ENCODE results near the gene OR8D1. TPM values are rescaled to one million over a fixed set of nuclear protein-coding genes. Genes with fewer than 3 reads are reported as not detected.

The OR8D1 gene
- polyA plus RNA-seq, 2 of the 4 experiments (the other 2 are of a cell fraction), result not detected

- no peak for TF ChIP-seq NFE2L2 (conservative IDR thresholded peaks at IDR 0.05; ENCODE audit: low read length)
- TF ChIP-seq ELK1 (IDR thresholded peaks at IDR 0.05; ENCODE audit: low read depth, low read length), result no peak
- TF ChIP-seq FOXS1 (CRISPR knock-in tag; IDR thresholded peaks at IDR 0.05), result no peak
- TF ChIP-seq BCL3 (IDR thresholded peaks at IDR 0.05), result no peak
- TF ChIP-seq KDM5A (IDR thresholded peaks at IDR 0.05), result no peak
- no peak for TF ChIP-seq JUNB (IDR thresholded peaks at IDR 0.05)
- no peak for TF ChIP-seq ESRRA (IDR thresholded peaks at IDR 0.05; ENCODE audit: borderline replicate concordance, low read length)
- TF ChIP-seq CBX2 (IDR thresholded peaks at IDR 0.05; ENCODE audit: borderline replicate concordance, low read depth), result no peak
- TF ChIP-seq CHD4 (IDR thresholded peaks at IDR 0.05; ENCODE audit: borderline replicate concordance), result no peak
- no peak for TF ChIP-seq ATOH8 (CRISPR knock-in tag; IDR thresholded peaks at IDR 0.05; ENCODE audit: low read depth)
- TF ChIP-seq HOXB13 (CRISPR knock-in tag; IDR thresholded peaks at IDR 0.05; ENCODE audit: low read depth), result no peak
- no peak for TF ChIP-seq ZSCAN20 (CRISPR knock-in tag; IDR thresholded peaks at IDR 0.05)
- no peak for TF ChIP-seq CTCF (IDR thresholded peaks at IDR 0.05)
- TF ChIP-seq RAD21 (conservative IDR thresholded peaks at IDR 0.05 in 1 of 2, IDR thresholded peaks at IDR 0.05 in 1 of 2), result no peak
- no peak for TF ChIP-seq PBX3 (IDR thresholded peaks at IDR 0.05)
- no peak for TF ChIP-seq CHD2 (IDR thresholded peaks at IDR 0.05; ENCODE audit: low read length, partially characterized antibody)
- TF ChIP-seq MAX (IDR thresholded peaks at IDR 0.05), result no peak
- no peak for TF ChIP-seq RARB (CRISPR knock-in tag; IDR thresholded peaks at IDR 0.05)
- no peak overlapping the region for H3K4me3 ChIP-seq
- CTCF ChIA-PET, result no interaction called here
- DNase-seq (ENCODE audit: low read depth in 1 of 2, low spot score in 1 of 2), result no peak
- POLR2A ChIA-PET, result no interaction called here
- no peaks in the 10 kb centered on the region for H3K4me1 ChIP-seq
- no peak for ATAC-seq
- no peaks in the 10 kb centered on the region for H3K9me3 ChIP-seq
- no peak for FAIRE-seq
- H3K4me2 ChIP-seq, result no peak overlapping the region
- 7% methylated on average over 3 of the region's 3 CpGs for WGBS (ENCODE audit: missing lambda C conversion rate)
- no peak overlapping the region for H3K27ac ChIP-seq
These were observed 1.3 kb upstream of the OR8D1 start for GRCh38 chr11:124315052-124315451.

- DNase-seq (ENCODE audit: low read depth in 1 of 2, low spot score in 1 of 2) (no peak), ATAC-seq (no peak), FAIRE-seq (no peak)
- Histone ChIP-seq H3K4me3 (no peak overlapping the region), H3K4me1 (no peaks in the 10 kb centered on the region), H3K27ac (no peak overlapping the region), H3K9me3 (no peaks in the 10 kb centered on the region), H3K4me2 (no peak overlapping the region)
- POLR2A ChIA-PET, result no interaction called here
- CTCF ChIA-PET, result no interaction called here
- 3% methylated on average over 4 of the region's 4 CpGs for WGBS (ENCODE audit: missing lambda C conversion rate)
- TF ChIP-seq MAX (IDR thresholded peaks at IDR 0.05) (no peak), ZC3H11A (IDR thresholded peaks at IDR 0.05) (no peak), FOSL2 (IDR thresholded peaks at IDR 0.05) (no peak), FOSL2 (CRISPR knock-in tag; IDR thresholded peaks at IDR 0.05) (no peak), SMC3 (IDR thresholded peaks at IDR 0.05) (no peak), HMGXB4 (CRISPR knock-in tag; IDR thresholded peaks at IDR 0.05; ENCODE audit: borderline replicate concordance) (no peak), REST (IDR thresholded peaks at IDR 0.05) (no peak), NR3C1 (IDR thresholded peaks at IDR 0.05) (no peak), EHF (CRISPR knock-in tag; IDR thresholded peaks at IDR 0.05) (no peak), KDM5A (IDR thresholded peaks at IDR 0.05) (no peak)
These were observed 618 bp downstream of the OR8D1 start for GRCh38 chr11:124313131-124313530.
